Activated T-helper 1 cell treated with Interleukin-2 at 50 U/mL for 16 hours (primary cell): Measurements from ENCODE around the gene B3GLCT.
"Not testable (repeated sequence)": the region's sequence is repeated elsewhere in the genome, so short reads cannot be mapped to it uniquely, and the experiment has no call there.

ENCODE experiments used
- DNase-seq: peaks from one replicate; pipeline ENCODE4 v3.0.0-alpha.2; 2020; ENCODE audit warnings: low read depth

Gene B3GLCT

GRCh38 chr13:31278869-31279268, 79.1 kb downstream of the B3GLCT start:
- no peak for DNase-seq

- DNase-seq: no peak
Measured at GRCh38 chr13:31282741-31283455, 83.1 kb downstream of the B3GLCT start.

GRCh38 chr13:31286930-31287329, 87.2 kb downstream of the B3GLCT start:
- no peak for DNase-seq

GRCh38 chr13:31301119-31301518, 101.3 kb downstream of the B3GLCT start:
- DNase-seq: no peak

- DNase-seq: no peak
Measured at GRCh38 chr13:31310356-31310755, 110.6 kb downstream of the B3GLCT start.

- DNase-seq: no peak
Measured at GRCh38 chr13:31310786-31311185, 111.0 kb downstream of the B3GLCT start.

GRCh38 chr13:31311921-31312320, 112.1 kb downstream of the B3GLCT start:
- DNase-seq: no peak

- no peak for DNase-seq
Measured at GRCh38 chr13:31314961-31315360, 115.2 kb downstream of the B3GLCT start.

- DNase-seq: no peak
Measured at GRCh38 chr13:31320946-31321345, 121.2 kb downstream of the B3GLCT start.

GRCh38 chr13:31321457-31321856, 121.7 kb downstream of the B3GLCT start:
- DNase-seq: no peak

GRCh38 chr13:31322026-31322425, 122.3 kb downstream of the B3GLCT start:
- DNase-seq: no peak

- no peak for DNase-seq
Measured at GRCh38 chr13:31322702-31323405, 123.1 kb downstream of the B3GLCT start.

- DNase-seq: no peak
Measured at GRCh38 chr13:31327182-31327860, 127.5 kb downstream of the B3GLCT start.

GRCh38 chr13:31328549-31329235, 128.9 kb downstream of the B3GLCT start:
- no peak for DNase-seq

GRCh38 chr13:31330236-31330635, 130.5 kb downstream of the B3GLCT start:
- no peak for DNase-seq

- DNase-seq: no peak
Measured at GRCh38 chr13:31331068-31331467, 131.3 kb downstream of the B3GLCT start.

GRCh38 chr13:31334547-31334946, 134.8 kb downstream of the B3GLCT start:
- no peak for DNase-seq

GRCh38 chr13:31334994-31335557, 135.3 kb downstream of the B3GLCT start:
- DNase-seq: no peak

GRCh38 chr13:31339616-31340015, 139.8 kb downstream of the B3GLCT start:
- DNase-seq: not testable (repeated sequence)

GRCh38 chr13:31340848-31341247, 141.1 kb downstream of the B3GLCT start:
- DNase-seq: not testable (repeated sequence)

GRCh38 chr13:31346891-31347290, 147.1 kb downstream of the B3GLCT start:
- no peak for DNase-seq

GRCh38 chr13:31349156-31349555, 149.4 kb downstream of the B3GLCT start:
- DNase-seq: no peak
